NCI-H1694 (cell line): ENCODE measurements around the gene CCNB2.
"Not testable (repeated sequence)": the region's sequence is repeated elsewhere in the genome, so short reads cannot be mapped to it uniquely, and the experiment has no call there.

Source experiments
- DNase-seq: peaks from one replicate; lab custom pipeline; 2025; lab: John Stamatoyannopoulos, UW

The CCNB2 gene

GRCh38 chr15:59104912-59105732 is at the start of gene CCNB2:
Gene CCNB2 (plus strand): TSS chr15:59105146. CDS start chr15:59105269, 123 bp downstream.
- peak; percentile 84 for DNase-seq

DNA sequence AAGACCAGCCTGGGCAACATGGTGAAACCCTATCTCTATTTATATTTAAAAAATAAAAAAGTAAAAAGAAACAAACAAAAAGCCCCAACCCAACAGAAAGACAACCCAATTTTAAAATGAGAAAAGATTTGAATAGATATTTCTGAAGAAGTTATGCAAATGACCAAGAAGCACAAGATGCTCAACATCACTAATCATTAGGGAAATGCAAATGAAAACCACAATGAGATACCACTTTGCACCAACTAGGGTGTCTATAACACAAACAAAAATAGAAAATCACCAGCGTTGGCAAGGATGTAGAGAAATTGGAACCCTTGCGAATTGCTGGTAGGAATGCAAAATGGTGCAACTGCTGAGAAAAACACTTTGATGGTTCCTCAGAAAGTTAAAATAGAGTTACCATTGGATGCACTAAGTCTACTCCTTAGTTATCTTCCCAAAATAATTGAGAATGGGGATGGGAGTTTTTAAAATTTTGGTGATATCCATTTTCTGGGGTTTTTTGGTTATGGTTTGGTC is 45.8 kb upstream of the CCNB2 start:
- no peak for DNase-seq

DNA sequence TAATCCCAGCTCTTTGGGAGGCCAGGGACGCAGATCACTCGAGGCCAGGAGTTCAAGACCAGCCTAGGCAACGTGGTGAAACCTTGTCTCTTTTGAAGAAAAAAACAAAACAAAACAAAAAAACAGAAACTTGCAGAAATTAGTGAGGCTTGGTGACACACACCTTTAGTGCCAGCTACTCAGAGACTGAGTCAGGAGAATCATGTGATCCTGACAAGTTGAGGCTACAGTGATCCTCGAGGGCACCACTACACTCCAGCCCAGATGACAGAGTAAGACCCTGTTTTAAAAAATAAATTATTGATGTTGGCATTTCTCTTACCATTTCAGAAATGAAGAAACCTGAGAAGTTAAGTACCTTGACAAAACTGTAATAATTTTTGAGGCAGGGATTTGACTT is 44.6 kb upstream of the CCNB2 start:
- no peak for DNase-seq

GRCh38 chr15:59063042-59063441 is 41.9 kb upstream of the CCNB2 start:
- no peak for DNase-seq

DNA sequence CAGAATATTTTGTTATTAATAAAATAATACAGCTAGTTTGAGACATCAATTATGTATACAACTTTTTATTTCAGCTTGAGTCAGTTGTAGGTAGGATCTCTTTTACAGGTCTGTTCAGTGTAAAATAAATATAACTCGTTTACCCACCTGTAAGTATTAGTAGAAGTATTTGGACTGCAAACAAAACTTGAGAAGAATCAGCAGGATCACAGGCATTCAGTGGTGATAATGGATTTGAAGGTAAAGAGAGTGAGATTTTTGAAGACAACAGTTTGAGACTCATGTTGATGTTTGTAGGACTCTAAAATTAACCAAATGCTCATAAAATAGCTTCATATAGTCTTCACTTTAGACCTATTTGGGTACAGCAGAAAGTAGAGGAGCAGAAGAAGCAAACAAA is 35.5 kb upstream of the CCNB2 start:
- DNase-seq = no peak

DNA sequence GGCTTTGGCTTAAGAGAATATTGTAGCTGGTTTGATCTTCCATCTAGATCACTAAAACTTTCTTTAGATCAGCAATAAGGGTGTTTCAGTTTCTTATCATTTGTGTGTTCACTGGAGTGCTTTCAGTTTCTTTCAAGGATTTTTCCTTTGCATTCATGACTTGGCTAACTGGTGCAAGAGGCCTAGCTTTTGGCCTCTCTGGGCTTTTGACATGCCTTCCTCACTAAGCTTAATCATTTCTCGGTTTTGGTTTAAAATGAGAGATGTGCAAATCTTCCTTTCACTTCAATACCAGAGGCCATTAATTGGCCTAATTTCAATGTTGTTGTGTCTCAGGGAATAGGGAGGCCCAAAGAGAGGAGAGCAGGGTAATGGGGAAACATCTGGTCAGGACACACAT is 30.3 kb upstream of the CCNB2 start:
- DNase-seq = no peak

DNA sequence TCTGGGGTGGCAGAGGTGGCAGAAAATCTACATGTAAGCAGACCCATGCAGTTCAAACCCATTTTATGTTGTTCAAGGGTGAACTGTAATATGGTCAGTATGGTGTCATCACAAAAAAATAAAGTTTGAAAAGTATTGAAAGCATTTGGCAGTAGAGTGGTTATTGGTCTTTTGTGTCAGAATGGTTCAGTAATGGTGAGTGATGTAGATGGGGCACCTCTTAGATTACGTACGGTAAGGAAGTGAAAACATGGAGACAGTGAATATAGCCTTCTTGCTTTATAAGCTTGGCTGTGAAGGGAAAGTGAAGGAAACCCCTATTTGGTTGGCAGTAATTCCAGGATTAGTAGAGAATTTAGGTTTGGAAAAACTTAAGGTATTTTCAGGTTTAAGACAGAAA is 17.2 kb upstream of the CCNB2 start:
- DNase-seq = no peak

- DNase-seq = no peak
Measured at GRCh38 chr15:59094077-59094476, 10.9 kb upstream of the CCNB2 start.

- DNase-seq = no peak
Measured at GRCh38 chr15:59096429-59096828, 8.5 kb upstream of the CCNB2 start.

DNA sequence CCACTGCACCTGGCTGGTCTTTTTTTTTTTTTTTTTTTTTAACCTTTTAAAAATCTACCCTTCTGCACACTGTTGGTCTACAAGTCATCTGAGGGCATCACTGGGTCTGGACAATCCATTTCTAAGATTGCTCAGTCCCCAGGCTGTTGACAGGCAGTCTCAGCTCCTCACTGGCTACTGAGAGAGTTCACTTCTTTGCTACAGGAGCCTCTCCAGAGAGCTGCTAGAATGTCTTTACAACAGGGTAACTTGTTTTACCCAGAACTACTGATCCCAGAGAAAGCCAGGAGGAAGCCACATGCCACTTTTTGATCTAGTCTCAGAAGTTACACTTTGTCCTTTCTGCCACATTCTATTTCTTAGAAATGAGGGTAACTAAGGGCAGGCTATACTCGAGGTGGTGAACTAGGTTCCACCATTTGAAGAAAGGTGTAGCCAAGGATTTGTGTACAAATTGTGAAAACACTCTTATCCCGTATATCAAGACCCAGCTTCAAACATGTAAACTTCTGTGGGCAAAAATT is 5.7 kb upstream of the CCNB2 start:
- no peak for DNase-seq

DNA sequence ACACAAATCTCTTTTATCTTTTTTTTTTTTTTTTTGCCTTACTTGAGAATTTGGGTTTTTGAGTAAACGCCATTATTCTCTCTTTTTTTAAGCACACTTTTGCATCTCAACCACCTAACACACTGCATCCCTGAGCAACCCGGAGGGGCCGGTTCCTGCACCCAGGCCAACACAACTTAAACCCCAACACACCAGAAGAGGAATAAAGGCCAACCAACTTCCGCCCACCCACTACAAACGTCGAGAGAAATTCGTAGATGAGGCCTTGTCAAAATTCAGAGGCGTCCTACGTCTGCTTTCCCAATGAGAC is 389 bp upstream of the CCNB2 start:
- no peak for DNase-seq

- DNase-seq = no peak
Measured at GRCh38 chr15:59105854-59106253, 908 bp downstream of the CCNB2 start.

DNA sequence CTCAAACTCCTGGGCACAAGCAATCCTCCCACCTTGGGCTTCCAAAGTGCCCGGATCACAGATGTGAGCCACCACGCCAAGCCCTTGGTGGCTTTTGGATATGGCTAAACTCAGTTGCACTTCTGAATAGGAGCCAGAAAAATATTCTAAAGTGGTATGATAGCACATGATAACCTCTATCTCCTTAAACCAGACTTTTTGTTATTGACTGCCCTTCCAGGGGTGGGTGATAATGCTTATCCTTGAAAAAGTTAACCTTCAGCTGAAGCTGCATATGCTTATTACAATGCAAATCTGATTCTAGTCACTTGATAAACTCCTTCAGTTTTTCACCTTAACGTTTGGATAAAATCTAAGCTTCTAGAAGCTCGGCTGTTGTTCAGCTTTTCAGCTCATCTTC is 6.3 kb downstream of the CCNB2 start:
- no peak for DNase-seq

GRCh38 chr15:59115047-59115446 is 10.1 kb downstream of the CCNB2 start:
- no peak for DNase-seq

DNA sequence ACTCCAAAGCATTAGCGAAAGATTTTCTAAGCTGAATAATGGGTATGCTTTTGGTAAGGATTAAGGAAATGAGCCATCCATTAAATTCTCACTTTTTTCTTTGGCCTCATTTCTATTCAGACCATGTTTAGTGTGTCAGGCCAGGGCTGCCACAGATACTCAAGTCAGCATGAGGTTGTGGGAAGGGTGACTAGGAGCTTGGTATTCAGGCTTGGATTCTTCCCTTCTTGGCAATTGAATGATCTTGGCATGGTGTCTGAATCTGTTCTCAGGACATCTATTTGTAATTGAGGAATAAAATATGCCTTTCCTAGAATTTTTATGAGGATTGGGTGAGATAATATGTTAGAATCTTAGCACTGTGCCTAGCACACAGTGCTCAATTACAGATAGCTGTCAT is 11.2 kb downstream of the CCNB2 start:
- no peak for DNase-seq

GRCh38 chr15:59116771-59117170 is 11.8 kb downstream of the CCNB2 start:
- DNase-seq = no peak

- DNase-seq = no peak
Measured at GRCh38 chr15:59119625-59120024, 14.7 kb downstream of the CCNB2 start.

DNA sequence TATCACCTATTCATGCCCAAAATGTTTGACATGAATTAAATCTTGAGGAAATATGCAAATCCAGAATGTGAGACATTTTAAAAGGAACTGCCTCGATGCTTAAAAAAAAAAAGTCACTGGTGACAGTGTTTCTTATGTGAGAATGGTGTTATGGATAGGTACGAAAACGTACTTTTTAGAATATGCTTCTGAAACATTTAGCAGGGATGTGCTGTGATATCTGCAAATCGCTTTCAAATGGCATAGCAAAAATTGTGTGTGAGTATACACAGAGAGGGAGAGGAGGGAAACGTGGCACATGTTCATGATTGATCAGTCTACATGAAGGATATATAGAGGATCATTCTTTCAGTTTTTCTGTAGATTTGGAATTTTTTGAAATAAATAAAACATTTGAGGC is 16.0 kb downstream of the CCNB2 start:
- no peak for DNase-seq

DNA sequence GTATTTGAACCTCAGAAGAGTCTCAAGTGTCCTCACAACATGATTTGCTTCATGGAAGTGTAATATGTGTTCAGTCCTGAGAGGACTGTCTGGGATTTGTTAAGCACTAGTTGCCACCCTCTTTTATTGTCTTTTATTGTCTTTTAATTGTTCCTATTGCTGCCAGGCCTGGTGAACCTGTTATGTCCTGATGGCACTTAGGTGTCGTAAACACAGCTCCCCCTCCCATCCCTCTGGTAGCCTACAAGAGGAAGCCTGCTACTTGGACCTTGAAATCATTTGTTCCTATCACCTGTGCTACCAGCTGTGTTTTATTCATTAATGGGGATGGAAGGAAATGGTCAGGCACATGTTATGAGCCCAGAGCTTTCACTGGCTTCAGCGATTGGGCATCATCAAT is 19.3 kb downstream of the CCNB2 start:
- no peak for DNase-seq

DNA sequence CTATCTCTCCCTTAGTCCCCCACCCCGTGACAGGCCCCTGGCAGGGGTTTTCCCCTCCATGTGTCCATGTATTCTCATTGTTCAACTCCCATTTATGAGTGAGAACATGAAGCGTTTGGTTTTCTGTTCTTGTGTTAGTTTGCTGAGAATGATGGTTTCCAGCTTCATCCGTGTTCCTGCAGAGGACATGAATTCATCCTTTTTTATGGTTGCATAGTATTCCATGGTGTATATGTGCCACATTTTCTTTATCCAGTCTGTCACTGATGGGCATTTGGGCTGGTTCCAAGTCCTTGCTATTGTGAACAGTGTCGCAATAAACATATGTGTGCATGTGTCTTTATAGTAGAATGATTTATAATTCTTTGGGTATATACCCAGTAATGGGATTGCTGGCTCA is 20.7 kb downstream of the CCNB2 start:
- not testable (repeated sequence) for DNase-seq

DNA sequence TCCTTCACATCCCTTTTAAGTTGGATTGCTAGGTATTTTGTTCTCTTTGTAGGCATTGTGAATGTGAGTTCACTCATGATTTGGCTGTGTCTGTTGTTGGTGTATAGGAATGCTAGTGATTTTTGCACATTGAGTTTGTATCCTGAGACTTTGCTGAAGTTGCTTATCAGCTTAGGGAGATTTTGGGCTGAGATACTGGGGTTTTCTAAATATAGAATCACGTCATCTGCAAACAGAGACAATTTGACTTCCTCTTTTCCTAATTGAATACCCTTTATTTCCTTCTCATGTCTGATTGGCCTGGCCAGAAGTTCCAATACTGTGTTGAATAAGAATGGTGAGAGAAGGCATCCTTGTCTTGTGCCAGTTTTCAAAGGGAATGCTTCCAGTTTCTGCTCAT is 22.3 kb downstream of the CCNB2 start:
- DNase-seq = not testable (repeated sequence)

GRCh38 chr15:59131456-59131855 is 26.5 kb downstream of the CCNB2 start:
- no peak for DNase-seq

GRCh38 chr15:59131969-59132562 is 27.1 kb downstream of the CCNB2 start:
- no peak for DNase-seq
